ENCODE data around the gene EIF2AK3.

- no peak for TF ChIP-seq CHD2 (IDR thresholded peaks at IDR 0.05; ENCODE audit: low read length)
- no peak for TF ChIP-seq POLR2A (IDR thresholded peaks at IDR 0.05; ENCODE audit: control extremely low read depth in 1 of 2, low read depth in 2 of 2, low read length in 2 of 2)
- TF ChIP-seq MAFK (IDR thresholded peaks at IDR 0.05; ENCODE audit: low read depth, low read length): no peak
- TF ChIP-seq, protein P1, sequence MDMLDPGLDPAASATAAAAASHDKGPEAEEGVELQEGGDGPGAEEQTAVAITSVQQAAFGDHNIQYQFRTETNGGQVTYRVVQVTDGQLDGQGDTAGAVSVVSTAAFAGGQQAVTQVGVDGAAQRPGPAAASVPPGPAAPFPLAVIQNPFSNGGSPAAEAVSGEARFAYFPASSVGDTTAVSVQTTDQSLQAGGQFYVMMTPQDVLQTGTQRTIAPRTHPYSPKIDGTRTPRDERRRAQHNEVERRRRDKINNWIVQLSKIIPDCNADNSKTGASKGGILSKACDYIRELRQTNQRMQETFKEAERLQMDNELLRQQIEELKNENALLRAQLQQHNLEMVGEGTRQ (IDR thresholded peaks at IDR 0.05; ENCODE audit: low read length): no peak
- no peak for TF ChIP-seq RAD21 (IDR thresholded peaks at IDR 0.05 in 1 of 2, conservative IDR thresholded peaks at IDR 0.05 in 1 of 2; ENCODE audit: low read depth in 2 of 2, low read length in 2 of 2)
- no peak for TF ChIP-seq CTCF (IDR thresholded peaks at IDR 0.05; ENCODE audit: control extremely low read depth in 1 of 3, insufficient read depth in 1 of 3, low read depth in 1 of 3, low read length in 3 of 3)
These were observed 33.4 kb upstream of the EIF2AK3 start for GRCh38 chr2:88660622-88661021.

All from H1 (cell line).